GM18526 (cell line): ENCODE results near the gene FXYD7.

ENCODE experiments used
- POLR2A ChIP-seq: IDR thresholded peaks from 3 replicates; pipeline ENCODE4 v1.6.1; 2011; ENCODE audit not compliant: insufficient read length; ENCODE audit errors: extremely low read depth

FXYD7 gene

DNA sequence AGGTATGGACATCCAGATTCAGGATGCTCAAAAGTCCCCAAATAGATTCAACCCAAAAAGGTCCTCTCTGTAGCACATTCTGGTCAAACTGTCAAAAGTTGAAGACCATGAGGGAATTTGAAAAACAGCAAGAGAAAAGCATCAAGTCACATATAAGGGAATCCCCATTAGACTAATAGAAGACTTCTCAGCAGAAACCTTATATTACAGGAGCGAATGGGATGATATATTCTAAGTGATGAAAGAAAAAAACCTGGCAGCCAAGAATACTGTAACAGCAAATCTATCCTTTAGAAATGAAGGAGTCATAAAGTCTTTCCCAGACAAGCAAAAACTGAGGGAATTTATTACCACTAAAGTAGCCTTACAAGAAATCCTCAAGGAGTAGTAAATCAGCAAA lies 41.2 kb downstream of the FXYD7 start:
- no peak for TF ChIP-seq POLR2A

DNA sequence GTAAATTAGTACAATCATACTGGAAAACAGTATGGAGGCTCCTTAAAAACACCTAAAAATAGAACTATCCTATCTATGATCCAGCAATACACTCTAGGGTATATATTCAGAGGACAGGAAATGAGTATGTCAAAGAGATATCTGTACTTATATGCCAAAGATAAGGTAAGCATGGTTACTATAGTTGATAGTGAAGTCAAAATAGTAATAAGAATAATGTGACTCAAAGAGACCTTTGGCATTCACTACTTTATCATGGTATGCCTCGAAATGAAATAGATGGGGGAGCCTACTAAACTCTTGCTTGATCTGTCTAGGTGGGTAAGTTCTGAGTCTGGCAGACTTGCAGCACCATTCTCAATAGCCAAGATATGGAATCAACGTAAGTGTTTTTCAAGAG lies 41.8 kb downstream of the FXYD7 start:
- TF ChIP-seq POLR2A = no peak

DNA sequence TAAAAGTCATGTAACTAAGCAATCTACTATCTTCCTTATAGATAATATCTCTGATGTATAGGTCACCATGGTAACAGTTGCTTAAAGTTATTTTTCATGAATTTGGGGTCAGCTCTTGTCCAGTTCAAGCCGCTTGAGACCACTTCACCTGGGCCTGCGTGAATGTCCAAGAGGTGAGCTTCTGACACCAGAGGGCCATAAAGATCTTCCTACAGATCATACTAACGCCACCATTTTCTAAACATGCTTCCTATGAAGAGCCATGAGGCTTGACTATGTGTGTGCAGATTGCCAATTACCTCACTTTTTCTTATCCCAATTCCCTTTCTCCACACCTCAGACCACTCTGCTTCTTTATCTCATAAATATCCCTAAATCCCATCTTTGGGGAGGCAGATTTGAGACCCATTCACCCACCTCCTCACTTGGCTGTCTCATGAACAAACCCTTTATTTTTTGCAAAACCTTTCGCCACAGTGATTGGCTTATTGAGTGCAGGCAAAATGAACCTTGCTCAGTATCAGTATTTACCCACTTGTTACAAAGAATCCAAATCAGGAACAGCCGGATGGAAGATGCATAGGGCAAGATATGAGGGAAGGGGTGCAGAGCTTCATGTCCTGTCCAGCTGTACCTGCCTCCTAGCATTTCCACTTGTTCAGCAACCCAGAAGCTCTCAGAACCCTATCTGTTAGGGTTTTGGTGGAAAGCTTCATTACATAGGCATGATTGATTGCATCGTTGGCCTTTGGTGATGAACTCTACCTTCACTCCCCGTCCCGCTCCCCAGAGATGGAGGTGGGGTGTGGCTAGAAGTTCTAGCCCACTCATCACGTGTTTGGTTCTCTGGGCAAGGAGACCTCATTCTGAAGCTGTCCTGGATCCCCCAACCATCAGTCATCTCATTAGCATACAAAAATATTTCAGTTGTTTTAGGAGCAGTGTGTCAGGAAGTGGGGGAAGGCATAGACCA lies 51.2 kb downstream of the FXYD7 start:
- TF ChIP-seq POLR2A = no peak

DNA sequence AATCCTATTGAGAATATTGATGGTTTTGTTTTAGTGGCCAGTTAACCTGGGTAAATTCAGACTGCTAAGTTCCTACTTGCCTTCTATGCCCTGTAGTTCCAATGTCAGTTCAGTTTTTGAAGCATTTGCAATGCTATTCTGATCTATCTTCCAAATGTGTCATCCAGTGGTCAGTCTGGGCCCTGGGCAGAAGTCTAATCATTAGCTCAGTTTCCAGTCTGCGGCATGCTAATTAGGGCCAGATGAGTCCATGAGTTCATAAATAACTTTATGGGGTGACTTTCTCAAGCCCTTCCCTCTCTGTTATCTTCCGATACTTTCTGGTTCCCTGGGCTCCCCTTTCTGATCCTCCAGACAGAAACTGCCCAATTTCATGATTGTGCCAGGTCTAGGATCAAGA lies 52.8 kb downstream of the FXYD7 start:
- TF ChIP-seq POLR2A = no peak

DNA sequence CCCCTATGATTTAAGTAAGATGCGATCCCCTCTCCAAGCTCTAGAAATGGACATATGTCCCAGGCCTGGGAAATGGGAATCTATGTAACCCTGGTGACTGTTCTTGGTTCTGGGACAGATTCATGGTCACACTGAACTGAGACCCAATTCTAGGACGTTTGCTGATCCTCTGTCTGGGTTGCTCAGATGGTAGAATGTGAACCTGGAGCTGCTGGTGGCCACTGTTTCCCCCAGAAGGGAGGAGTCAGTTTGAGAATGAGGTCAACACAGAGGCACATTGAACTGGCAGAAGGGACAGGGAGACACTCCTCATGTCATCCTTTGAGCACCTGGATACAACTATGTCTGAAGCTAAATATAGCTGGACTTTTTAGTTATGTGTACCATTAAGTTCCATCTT lies 56.4 kb downstream of the FXYD7 start:
- TF ChIP-seq POLR2A = no peak

DNA sequence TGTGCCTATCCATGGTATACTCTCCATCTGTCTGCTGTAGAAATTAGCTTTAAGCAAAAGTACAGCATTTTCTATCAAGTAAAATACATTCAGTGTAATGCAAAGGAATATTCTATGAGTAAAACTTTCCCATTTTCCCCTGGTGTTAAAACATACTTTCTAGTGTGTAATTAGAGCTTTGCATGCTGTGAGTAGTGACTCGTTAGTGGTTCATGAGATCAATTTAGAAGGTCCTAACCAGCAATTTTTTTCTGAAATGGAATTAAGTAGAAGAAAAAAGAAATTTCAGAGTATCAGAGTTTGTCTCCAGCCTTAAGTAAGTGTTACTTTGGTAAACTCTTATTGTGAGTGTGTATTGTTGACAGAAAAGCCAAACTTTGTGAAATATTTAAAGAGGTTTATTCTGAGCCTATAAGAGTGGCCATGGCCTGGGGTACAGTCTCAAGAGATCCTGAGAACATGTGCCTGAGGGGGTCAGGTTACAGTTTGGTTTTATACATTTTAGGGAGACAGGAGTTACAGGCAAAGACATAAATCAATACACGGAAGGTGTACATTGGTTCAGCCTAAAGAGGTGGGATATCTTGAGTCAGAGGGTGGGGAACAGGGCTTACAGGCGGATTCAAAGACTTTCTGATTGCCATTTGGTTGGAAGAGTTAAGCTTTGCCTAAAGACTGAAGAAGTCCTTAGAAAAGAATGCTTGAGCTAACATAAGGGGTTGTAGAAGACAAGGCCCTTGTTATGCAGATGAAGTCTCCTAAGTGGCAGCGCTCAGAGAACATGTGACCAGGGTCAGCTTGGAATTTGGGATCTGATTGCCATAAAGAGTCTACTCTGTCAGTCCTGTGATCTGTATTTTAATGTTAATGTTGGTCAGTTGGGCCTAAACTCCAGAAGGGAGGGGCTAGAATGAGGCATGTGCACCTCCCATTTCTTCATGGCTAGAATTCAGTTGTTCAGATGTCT lies 60.0 kb downstream of the FXYD7 start:
- no peak for TF ChIP-seq POLR2A
